Caki2 (cell line): ENCODE data around the gene RCCD1. TPM values are rescaled to one million over a fixed set of nuclear protein-coding genes. Genes with fewer than 3 reads are reported as not detected.

ENCODE experiments used
- DNase-seq: peaks from one replicate; pipeline ENCODE4 v3.0.0-alpha.2; 2015; ENCODE audit warnings: low read depth
- in situ Hi-C: cut with HindIII; loops from 2 replicates; pipeline ENCODE4 v1.10.0; 2016; ENCODE audit warnings: low sequenced_read_pairs, low pct_unique_long_range_greater_than_20kb, mixed read lengths
- total RNA-seq: library from RNA; depleted of rRNA; stranded (reverse); fragments of >200 nt; shearing (Covaris generic); gene quantifications from 2 replicates; pipeline ENCODE4 v1.2.3, GENCODE V29; 2014; ENCODE audit warnings: low replicate concordance; rRNA removed

Gene RCCD1
- total RNA-seq, 1 experiment from 2014 or later = 70.4 TPM

DNA sequence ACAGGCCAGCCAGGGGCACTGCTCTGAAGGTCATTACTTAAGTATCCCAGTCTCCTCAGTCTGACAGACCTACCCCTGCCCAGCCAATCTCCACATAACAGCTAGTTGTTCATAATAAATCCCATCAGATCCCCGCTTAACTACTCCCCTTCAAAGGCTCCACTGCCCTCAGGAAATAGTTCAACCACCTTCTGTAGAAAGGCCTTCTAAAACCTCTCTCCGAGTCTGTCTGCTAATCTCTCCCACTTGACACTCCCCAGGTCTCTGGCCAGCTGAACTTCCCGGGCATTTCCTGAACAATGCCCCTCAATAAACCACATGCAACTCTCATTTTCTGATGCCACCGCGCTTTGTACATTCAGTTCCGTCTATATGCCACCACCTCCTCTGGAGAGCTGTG lies 33.6 kb downstream of the RCCD1 start:
- in situ Hi-C loops = no loop called here
- no peak for DNase-seq

DNA sequence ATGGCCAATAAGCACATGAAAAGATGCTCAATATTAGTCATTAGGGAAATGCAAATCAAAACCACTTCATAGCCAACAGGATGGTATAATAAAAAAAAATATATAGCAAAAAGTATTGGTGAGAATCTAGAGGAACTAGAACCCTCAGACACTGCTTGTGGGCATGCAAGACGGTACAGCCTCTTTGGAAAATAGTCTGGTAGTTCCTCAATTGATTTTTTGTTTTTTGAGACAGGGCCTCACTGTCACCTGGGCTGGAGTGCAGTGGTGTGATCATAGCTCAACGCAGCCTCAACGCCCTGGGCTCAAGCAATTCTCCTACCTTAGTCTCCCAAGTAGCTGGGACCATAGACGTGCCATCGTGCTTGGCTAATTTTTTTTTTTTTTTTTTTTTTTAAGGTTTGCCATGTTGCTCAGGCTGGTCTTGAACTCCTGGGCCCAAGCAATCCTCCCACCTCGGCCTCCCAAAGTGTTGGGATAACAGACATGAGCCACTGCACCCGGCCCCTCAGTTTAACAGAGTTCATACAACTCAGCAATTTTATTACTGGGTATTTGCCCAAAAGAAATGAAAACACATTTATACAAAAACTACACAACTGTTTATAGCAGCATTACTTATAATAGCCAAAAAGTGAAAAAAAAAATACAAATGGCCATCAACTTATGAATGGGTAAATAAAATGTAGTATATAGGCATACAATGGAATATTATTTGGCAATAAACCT lies 34.5 kb downstream of the RCCD1 start:
- in situ Hi-C loops = no loop called here
- DNase-seq = no peak

DNA sequence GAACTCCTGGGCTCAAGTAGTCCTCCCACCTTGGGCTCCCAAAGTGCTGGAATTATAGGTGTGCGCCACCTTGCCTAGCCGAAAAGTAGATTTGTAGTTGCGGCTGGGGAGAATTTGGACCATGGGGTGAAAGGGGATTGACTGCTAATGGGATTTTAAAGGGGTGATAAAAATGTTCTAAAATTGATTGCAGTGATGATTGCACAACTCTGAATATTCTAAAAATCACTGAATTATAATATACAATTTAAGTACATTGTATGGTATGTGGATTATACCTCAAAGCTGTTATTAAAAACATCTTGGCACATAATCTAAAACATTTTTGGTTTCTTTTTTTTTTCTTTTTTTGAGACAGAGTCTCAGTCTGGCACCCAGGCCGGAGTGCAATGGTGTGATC lies 35.8 kb downstream of the RCCD1 start:
- in situ Hi-C loops = no loop called here
- no peak for DNase-seq

DNA sequence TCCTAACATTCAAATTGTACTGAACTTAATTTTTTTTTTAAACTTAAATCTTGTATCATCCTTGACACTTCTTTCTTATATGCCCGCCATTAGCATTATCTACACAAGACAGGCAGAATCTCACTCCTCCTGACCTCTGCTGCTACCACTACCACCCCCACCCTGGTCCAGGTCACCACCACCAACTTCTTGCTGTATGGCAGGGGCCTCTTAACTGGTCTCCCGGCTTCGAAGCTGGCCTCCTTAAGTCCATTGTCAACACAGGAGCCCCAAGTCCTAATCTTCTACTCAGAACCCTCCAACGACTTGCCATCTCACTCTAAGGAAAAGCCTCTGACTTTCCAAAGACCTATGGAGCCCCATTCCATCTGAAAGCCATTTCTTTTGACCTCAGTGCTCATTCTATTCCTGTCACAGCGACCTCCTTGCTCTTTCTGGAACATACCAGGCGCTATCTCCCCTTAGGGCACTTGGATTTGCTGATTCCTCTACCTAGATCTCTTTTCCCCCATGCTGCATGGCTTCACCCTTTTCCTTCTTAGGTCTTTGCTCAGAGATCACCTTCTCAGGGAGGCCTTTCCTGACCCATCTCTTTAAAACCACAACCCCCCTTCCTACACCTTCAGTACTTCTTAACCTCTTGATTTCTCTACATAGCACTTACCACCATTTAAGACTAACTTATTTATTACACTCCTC lies 37.1 kb downstream of the RCCD1 start:
- in situ Hi-C loops = no loop called here
- DNase-seq = no peak

DNA sequence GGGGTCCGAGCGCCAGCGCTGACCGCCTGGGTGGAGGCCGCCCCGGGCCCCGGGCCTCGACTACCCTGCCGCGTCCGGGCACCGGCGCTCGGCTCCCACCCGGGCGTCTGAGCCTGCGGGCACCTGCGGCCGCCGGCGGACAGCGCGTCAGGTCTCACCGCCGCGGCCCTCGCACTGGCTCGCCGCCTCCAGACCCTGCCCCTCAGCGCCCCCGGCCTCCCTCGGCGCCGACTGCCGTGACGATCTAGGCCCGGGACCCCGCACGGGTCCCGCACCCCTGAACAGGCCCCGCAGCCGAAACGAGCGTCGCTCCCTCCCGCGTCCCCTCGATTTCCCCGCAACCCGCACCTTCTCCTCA lies 39.4 kb downstream of the RCCD1 start:
- DNase-seq = peak; percentile 7
- in situ Hi-C loops = no loop called here

DNA sequence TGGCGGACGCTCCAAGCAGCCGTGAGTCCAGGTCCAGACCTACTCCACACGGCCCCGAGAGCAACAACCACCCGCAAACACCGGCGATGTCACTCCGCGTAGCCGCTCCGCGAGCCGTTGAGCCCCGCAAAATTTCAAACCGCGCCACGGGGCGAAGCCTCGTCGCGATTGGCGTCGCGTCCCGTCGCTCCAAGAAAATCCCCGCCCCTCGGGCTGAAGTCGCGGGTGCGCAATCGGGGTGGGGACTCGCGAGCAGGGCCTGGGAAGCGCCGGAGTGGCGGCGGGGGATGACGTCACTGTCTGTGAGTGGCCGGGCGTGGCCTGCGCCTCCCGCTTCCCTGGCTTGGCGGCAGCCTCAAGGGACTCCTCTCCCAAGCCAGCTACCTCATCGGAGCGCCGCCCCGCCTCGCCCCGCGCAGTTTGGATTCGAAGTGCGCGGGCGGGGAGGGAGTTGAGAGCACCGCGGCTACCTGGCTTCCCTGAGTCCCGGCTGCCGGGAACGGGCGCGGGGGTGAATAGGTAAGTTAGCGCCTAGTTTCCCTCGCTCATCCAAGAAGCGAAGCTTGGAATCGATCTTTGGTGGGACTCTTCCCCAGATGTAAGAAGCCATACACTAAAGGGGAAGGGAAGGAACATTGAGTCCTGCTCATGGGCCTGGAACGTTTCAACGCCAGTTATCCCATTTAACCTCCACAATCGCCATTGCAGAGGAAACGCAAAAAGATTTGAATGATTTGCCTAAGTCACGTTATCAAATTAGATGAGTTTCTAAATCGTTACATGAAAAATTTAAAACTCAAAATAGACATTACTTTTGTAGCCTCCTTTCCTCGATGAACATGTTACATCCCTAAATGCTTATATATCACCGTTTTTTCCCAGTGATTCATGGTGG lies 40.0 kb downstream of the RCCD1 start, which contains the start of gene PRC1:
PRC1 (minus strand) TSS at position 119 of the 895 bp plus-strand sequence; CDS start at position 1, 118 bp downstream.
- in situ Hi-C loops = no loop called here
- peak; percentile 98 for DNase-seq

DNA sequence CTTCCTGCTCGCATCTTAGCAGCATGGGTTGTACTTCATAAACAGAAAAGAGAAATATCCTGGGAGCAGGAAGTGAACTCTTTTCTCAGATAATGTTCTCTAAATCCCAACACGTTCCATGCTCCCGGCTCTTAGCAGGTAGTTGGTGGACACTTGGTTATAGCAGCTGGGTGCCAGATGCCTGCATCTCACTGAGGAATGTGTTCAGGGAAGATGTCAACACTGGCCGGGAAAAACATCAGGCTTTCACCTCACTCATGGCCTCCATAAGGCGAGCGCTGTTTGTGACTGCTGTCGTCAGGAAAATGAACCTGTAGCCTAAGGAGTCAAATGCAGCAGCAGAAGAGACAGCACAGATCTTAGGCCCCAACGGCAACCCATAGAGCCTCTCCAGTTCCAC lies 44.1 kb downstream of the RCCD1 start:
- no peak for DNase-seq
- in situ Hi-C loops = no loop called here

DNA sequence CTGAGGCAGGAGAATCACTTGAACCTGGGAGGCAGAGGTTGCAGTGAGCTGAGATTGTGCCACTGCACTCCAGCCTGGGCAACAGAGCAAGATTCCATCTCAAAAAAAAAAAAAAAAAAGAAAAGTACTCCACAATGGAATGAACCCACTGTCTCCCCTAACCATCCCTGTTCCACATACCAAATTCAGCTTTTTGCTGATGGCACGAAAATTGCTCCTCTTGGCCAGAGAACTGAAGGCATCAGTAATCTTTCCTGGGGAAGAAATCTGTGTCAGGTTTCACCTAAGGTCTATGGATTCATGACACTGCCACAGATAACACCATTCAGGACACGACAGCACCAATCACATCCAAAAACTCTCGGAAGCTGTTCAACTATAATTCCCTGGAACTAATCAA lies 46.5 kb downstream of the RCCD1 start:
- in situ Hi-C loops = no loop called here
- DNase-seq = no peak

DNA sequence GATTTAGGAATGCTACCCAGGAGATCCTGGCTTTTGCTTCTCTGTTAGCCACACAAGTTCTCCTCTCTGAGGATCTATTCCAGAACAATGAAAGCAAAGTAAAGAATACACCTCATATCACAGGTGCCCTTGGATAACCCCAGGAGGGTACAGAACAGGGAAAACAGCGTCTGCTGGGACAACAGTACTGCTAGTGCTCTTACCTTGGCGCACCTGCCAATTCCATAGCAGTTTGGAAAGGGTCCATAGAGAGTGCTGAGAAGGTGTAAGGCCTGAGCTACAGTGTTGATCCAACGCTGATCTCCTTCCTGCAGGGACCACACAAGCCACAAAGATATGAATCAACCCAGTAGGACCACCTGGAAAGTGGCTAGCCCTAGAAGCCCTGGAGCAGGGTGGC lies 52.6 kb downstream of the RCCD1 start:
- DNase-seq = no peak
- in situ Hi-C loops = no loop called here

Other genes starting within 250 kb of the RCCD1 start
- gene BLM, start 237.5 kb upstream of the RCCD1 start, total RNA-seq = 12.5 and 14.1 TPM in 2 replicates
- gene FURIN, start 86.3 kb upstream of the RCCD1 start, total RNA-seq = 26.1 and 29.7 TPM in 2 replicates
- not detected in 2 replicates for gene FES, start 70.4 kb upstream of the RCCD1 start, total RNA-seq
- 17.7 and 28.0 TPM in 2 replicates for gene MAN2A2, start 51.6 kb upstream of the RCCD1 start, total RNA-seq
- gene HDDC3, start 22.3 kb upstream of the RCCD1 start, total RNA-seq = 23.9 and 38.5 TPM in 2 replicates
- 99.4 and 149 TPM in 2 replicates for gene UNC45A, start 19.6 kb upstream of the RCCD1 start, total RNA-seq
- 164 and 189 TPM in 2 replicates for gene PRC1, start 39.7 kb downstream of the RCCD1 start, total RNA-seq
- 22.4 and 44.7 TPM in 2 replicates for gene VPS33B, start 67.7 kb downstream of the RCCD1 start, total RNA-seq
- gene SV2B, start 145.4 kb downstream of the RCCD1 start, total RNA-seq = not detected in 2 replicates